ENCODE results near the gene CDK9.
"Not testable (repeated sequence)": the region's sequence is repeated elsewhere in the genome, so short reads cannot be mapped to it uniquely, and the experiment has no call there.

Gene CDK9

DNA sequence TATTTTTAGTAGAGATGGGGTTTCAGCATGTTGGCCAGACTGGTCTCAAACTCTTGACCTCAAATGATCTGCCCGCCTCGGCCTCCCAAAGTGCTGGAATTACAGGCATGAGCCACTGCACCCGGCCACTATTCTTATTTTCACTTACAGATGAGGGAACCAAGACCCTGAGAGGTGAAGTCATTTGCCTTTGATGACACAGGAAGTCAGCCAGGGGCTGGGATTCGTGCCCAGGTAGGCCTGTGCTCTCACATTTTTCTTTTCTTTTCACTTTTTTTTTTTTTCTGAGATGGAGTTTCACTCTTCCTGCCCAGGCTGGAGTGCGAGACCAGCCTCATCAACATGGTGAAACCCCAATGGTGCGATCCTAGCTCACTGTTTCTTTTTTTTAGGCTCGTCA, 46.4 kb downstream of the CDK9 start:
- ATAC-seq, result no peak
- TF ChIP-seq ZNF565 (CRISPR knock-in tag; conservative IDR thresholded peaks at IDR 0.05; ENCODE audit: low read depth), result no peak
- TF ChIP-seq, protein P1, sequence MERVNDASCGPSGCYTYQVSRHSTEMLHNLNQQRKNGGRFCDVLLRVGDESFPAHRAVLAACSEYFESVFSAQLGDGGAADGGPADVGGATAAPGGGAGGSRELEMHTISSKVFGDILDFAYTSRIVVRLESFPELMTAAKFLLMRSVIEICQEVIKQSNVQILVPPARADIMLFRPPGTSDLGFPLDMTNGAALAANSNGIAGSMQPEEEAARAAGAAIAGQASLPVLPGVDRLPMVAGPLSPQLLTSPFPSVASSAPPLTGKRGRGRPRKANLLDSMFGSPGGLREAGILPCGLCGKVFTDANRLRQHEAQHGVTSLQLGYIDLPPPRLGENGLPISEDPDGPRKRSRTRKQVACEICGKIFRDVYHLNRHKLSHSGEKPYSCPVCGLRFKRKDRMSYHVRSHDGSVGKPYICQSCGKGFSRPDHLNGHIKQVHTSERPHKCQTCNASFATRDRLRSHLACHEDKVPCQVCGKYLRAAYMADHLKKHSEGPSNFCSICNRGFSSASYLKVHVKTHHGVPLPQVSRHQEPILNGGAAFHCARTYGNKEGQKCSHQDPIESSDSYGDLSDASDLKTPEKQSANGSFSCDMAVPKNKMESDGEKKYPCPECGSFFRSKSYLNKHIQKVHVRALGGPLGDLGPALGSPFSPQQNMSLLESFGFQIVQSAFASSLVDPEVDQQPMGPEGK (CRISPR knock-in tag; IDR thresholded peaks at IDR 0.05; ENCODE audit: borderline replicate concordance), result no peak
- TF ChIP-seq ESRRG (CRISPR knock-in tag; IDR thresholded peaks at IDR 0.05), result no peak
- TF ChIP-seq ZNF8 (CRISPR knock-in tag; IDR thresholded peaks at IDR 0.05), result no peak
- no peak for TF ChIP-seq BACH2 (CRISPR knock-in tag; IDR thresholded peaks at IDR 0.05; ENCODE audit: borderline replicate concordance)
- no peak for TF ChIP-seq ZFP3 (CRISPR knock-in tag; IDR thresholded peaks at IDR 0.05)

DNA sequence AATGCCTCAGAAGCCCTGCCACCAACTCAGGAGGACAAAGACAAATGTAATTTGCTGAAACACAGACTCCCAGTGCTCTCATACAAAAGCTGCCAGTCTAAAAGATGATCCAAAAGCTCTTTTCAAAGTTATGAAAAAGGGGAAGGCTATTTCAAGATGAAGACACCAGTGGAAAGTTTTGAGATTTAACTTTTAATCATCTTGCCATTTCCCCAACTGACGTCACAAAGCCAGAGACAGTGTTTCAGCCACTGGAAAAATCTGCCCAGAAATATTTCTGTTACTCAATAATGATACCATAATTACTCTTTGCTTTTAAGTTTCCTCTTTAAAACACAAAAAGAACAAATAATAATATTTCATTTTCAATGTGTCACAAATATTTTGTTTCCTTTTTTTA, 47.7 kb downstream of the CDK9 start:
- no peak for ATAC-seq

DNA sequence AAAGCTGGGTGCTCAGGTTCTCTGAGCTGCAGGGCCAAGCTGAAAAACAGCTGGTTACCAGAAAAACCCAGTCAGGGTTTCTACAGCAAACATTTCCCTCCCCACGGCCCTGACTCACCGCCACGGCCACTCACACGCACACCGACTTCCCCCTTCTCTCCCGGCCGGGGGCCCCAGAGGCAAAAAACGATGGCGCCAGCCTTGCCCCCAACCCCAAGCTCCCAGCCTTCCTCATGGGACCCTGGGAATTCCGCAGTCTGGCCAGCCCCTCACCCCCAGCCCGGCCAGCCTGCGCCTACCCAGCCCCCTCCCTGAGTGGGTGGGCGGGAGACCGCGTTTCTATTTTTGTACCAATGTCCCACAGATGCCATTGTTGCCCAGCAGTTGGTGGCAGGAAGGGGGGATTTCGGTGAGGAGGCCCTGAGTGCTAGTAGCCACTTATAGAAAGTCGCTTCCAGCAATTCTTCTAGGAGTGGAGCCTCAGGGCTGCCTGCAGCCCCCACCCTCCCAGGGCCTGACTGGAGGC, 50.2 kb downstream of the CDK9 start:
- TF ChIP-seq ZC3H10 (CRISPR knock-in tag; IDR thresholded peaks at IDR 0.05) (no peak), ESRRG (CRISPR knock-in tag; IDR thresholded peaks at IDR 0.05) (no peak)
- no peak for ATAC-seq

More for the DNA sequence above, 47.7 kb downstream of the CDK9 start:
- TF ChIP-seq, protein P2, sequence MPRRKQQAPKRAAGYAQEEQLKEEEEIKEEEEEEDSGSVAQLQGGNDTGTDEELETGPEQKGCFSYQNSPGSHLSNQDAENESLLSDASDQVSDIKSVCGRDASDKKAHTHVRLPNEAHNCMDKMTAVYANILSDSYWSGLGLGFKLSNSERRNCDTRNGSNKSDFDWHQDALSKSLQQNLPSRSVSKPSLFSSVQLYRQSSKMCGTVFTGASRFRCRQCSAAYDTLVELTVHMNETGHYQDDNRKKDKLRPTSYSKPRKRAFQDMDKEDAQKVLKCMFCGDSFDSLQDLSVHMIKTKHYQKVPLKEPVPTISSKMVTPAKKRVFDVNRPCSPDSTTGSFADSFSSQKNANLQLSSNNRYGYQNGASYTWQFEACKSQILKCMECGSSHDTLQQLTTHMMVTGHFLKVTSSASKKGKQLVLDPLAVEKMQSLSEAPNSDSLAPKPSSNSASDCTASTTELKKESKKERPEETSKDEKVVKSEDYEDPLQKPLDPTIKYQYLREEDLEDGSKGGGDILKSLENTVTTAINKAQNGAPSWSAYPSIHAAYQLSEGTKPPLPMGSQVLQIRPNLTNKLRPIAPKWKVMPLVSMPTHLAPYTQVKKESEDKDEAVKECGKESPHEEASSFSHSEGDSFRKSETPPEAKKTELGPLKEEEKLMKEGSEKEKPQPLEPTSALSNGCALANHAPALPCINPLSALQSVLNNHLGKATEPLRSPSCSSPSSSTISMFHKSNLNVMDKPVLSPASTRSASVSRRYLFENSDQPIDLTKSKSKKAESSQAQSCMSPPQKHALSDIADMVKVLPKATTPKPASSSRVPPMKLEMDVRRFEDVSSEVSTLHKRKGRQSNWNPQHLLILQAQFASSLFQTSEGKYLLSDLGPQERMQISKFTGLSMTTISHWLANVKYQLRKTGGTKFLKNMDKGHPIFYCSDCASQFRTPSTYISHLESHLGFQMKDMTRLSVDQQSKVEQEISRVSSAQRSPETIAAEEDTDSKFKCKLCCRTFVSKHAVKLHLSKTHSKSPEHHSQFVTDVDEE (CRISPR knock-in tag; IDR thresholded peaks at IDR 0.05), result no peak
- TF ChIP-seq ARNTL (CRISPR knock-in tag; IDR thresholded peaks at IDR 0.05; ENCODE audit: borderline replicate concordance, low read depth), result no peak
- TF ChIP-seq ZNF8 (CRISPR knock-in tag; IDR thresholded peaks at IDR 0.05), result no peak
- no peak for TF ChIP-seq ZFP30 (CRISPR knock-in tag; IDR thresholded peaks at IDR 0.05)
- TF ChIP-seq ISL1 (CRISPR knock-in tag; IDR thresholded peaks at IDR 0.05), result no peak

DNA sequence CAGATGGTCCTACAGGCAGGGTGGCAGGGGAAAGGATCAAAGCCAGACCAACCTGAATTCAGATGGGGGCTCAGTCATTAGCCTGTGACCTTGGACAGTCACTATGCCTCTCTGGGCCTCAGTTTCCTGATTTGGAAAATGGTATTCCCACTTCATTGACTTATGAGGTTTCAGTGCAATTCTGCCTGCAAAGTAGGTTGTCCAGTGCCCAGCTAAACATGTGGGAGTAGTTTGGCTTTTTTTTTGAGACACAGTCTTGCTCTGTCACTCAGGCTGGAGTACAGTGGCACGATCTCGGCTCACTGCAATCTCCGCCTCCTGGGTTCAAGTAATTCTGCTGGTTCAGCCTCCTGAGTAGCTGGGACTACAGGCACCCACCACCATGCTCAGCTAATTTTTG, 50.7 kb downstream of the CDK9 start:
- ATAC-seq, result not testable (repeated sequence)

DNA sequence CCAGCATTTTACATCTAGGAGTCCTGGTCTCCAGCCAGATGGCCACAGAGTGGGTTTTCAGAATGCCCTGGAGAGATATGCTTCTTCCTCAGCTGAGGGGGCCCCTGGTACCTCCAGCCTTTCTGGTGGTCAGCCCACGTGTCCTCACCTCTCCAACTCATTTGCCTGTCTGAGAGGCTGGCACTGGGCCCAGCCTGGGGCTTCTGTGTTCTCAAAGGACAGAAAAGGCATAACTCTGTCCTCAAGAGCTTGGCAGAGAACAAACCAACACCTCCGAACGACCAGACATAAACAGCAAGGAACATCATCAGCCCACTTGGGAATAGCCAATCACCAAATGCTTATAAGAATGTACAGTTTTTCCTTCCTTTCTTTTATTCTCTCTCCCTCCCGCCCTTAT, 51.5 kb downstream of the CDK9 start:
- no peak for ATAC-seq
- TF ChIP-seq TOX (CRISPR knock-in tag; IDR thresholded peaks at IDR 0.05; ENCODE audit: borderline replicate concordance), result no peak

DNA sequence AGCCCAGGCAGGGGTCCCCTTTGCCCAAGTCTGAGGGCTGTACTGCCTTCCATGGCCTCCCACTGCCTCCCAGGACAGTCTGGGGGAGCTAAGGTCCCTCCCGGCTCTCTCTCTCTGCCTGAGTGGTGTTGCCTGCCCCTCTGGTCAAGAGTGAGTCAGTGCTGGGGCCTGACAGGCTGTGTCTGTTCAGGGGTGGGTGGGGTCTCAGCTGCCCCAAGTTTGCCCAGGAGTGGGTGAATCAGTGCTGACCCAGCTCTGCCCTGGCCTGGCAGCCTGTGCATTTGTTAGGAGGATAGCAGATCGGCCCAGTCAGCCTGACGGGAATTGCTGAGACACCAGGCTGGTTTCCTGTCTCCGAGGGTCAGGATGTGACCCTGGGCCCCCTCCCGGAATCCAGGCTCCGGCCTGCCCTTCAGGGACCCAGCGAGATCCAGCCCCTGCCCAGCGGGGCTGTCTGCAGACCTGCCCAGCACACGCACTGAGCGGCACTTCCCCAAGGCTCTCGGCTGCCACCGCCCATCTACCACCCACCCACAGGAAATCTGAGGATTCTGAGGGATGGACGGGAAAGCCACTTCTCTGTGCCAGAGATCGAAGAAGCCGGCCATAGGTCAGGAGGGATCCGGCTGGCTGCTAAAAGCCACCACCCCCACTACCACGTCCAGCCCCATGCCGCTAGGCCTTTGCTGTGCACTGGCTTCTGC, 52.7 kb downstream of the CDK9 start:
- peak; percentile 96 for ATAC-seq
- TF ChIP-seq GLIS3 (CRISPR knock-in tag; IDR thresholded peaks at IDR 0.05), result no peak
- no peak for TF ChIP-seq ZNF70 (CRISPR knock-in tag; IDR thresholded peaks at IDR 0.05)
- TF ChIP-seq BACH2 (CRISPR knock-in tag; IDR thresholded peaks at IDR 0.05; ENCODE audit: borderline replicate concordance), result no peak
- TF ChIP-seq, protein P3, sequence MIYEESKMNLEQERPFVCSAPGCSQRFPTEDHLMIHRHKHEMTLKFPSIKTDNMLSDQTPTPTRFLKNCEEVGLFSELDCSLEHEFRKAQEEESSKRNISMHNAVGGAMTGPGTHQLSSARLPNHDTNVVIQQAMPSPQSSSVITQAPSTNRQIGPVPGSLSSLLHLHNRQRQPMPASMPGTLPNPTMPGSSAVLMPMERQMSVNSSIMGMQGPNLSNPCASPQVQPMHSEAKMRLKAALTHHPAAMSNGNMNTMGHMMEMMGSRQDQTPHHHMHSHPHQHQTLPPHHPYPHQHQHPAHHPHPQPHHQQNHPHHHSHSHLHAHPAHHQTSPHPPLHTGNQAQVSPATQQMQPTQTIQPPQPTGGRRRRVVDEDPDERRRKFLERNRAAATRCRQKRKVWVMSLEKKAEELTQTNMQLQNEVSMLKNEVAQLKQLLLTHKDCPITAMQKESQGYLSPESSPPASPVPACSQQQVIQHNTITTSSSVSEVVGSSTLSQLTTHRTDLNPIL (CRISPR knock-in tag; IDR thresholded peaks at IDR 0.05; ENCODE audit: low read depth), result no peak
- no peak for TF ChIP-seq ZNF565 (CRISPR knock-in tag; conservative IDR thresholded peaks at IDR 0.05; ENCODE audit: low read depth)
- TF ChIP-seq ZNF8 (CRISPR knock-in tag; IDR thresholded peaks at IDR 0.05), result no peak
- TF ChIP-seq ZFP3 (CRISPR knock-in tag; IDR thresholded peaks at IDR 0.05), result no peak
- TF ChIP-seq, protein P2 (CRISPR knock-in tag; IDR thresholded peaks at IDR 0.05), result no peak
- TF ChIP-seq RARB (CRISPR knock-in tag; IDR thresholded peaks at IDR 0.05), result no peak
- no peak for TF ChIP-seq OSR1 (CRISPR knock-in tag; IDR thresholded peaks at IDR 0.05)

Measured in SK-N-SH treated with all-trans-retinoic acid at 6 μM for 48 hours (cell line).